SK-N-SH (cell line): Measurements from ENCODE around the gene THAP7. TPM values are rescaled to one million over a fixed set of nuclear protein-coding genes. Genes with fewer than 3 reads are reported as not detected.

Source experiments
- CTCF ChIA-PET: fragments of 300-600, 350-600 bp; formaldehyde crosslinking; extraction: SDS; loops from one replicate; lab custom pipeline; 2021; lab: Yijun Ruan, JAX
- POLR2A ChIA-PET: fragments of 350-600 bp; sonication (Branson Sonifier 250); formaldehyde crosslinking; extraction: SDS; loops from one replicate; lab custom pipeline; 2020; ENCODE audit warnings: antibody characterized with exemption, inconsistent platforms; lab: Yijun Ruan, JAX
- DNase-seq: peaks from one replicate; pipeline ENCODE4 v3.0.0; 2012
- H2AFZ ChIP-seq: fragments of 200-600 bp; sonication (generic); 2 replicates; pipeline ENCODE4 v1.8.1; 2016; ENCODE audit warnings: antibody characterized with exemption, mild to moderate bottlenecking, low read depth
- H3F3A ChIP-seq: fragments of 200-600 bp; sonication (generic); replicated peaks from 2 replicates; pipeline ENCODE3; 2016; ENCODE audit warnings: antibody characterized with exemption, mild to moderate bottlenecking; ENCODE audit not compliant: insufficient read depth
- H3K27ac ChIP-seq, 2 experiments: fragments of 200-500 bp in 1 of 2; fragments of 200-600 bp in 1 of 2; sonication (Bioruptor generic) in 1 of 2; sonication (generic), shearing (Covaris generic) in 1 of 2; 2 replicates each; pipeline versions ENCODE4 v1.5.1 to v1.6.1; 2014 to 2016; ENCODE audit warnings: low read depth in 2 of 2, inconsistent platforms in 1 of 2, low read length in 1 of 2, mild to moderate bottlenecking in 1 of 2, mixed read lengths in 1 of 2
- H3K27me3 ChIP-seq: fragments of 200-600 bp; sonication (generic), shearing (Covaris generic); 2 replicates; pipeline ENCODE4 v1.6.1; 2016; ENCODE audit warnings: mixed run types; ENCODE audit not compliant: insufficient read depth
- H3K36me3 ChIP-seq, 2 experiments: fragments of 200-500 bp in 1 of 2; fragments of 200-600 bp in 1 of 2; sonication (Bioruptor generic) in 1 of 2; sonication (generic) in 1 of 2; replicated peaks in 1 of 2; 2 replicates each; pipeline versions ENCODE3 to v1.5.1; 2014 to 2016; ENCODE audit warnings: low read length in 1 of 2, mild to moderate bottlenecking in 1 of 2; ENCODE audit not compliant: insufficient read depth in 2 of 2, control insufficient read depth in 1 of 2
- H3K4me1 ChIP-seq, 2 experiments: fragments of 200-500 bp in 1 of 2; fragments of 200-600 bp in 1 of 2; sonication (Bioruptor generic) in 1 of 2; sonication (generic), shearing (Covaris generic) in 1 of 2; 2 replicates each; pipeline versions ENCODE4 v1.5.1 to v1.6.1; 2014 to 2016; ENCODE audit warnings: low read depth in 1 of 2, low read length in 1 of 2, mixed run types in 1 of 2; ENCODE audit not compliant: insufficient read depth in 2 of 2, control insufficient read depth in 1 of 2
- H3K4me2 ChIP-seq: fragments of 200-600 bp; sonication (generic), shearing (Covaris generic); 2 replicates; pipeline ENCODE4 v1.6.1; 2017; ENCODE audit warnings: mixed run types
- H3K4me3 ChIP-seq, 2 experiments: fragments of 200-500 bp in 1 of 2; fragments of 200-600 bp in 1 of 2; sonication (Bioruptor generic) in 1 of 2; sonication (generic), shearing (Covaris generic) in 1 of 2; 2 replicates each; pipeline versions ENCODE4 v1.5.1 to v1.8.1; 2014 to 2016; ENCODE audit warnings: low read depth in 2 of 2, inconsistent platforms in 1 of 2, low read length in 1 of 2, mild to moderate bottlenecking in 1 of 2, mixed read lengths in 1 of 2, moderate library complexity in 1 of 2
- H3K79me2 ChIP-seq: fragments of 200-600 bp; sonication (generic); 2 replicates; pipeline ENCODE4 v1.8.1; 2017; ENCODE audit warnings: mild to moderate bottlenecking; ENCODE audit not compliant: insufficient read depth
- H3K9ac ChIP-seq: fragments of 200-600 bp; sonication (generic); 2 replicates; pipeline ENCODE4 v1.6.1; 2017; ENCODE audit warnings: mixed run types
- H3K9me2 ChIP-seq: fragments of 200-600 bp; sonication (generic); 2 replicates; pipeline ENCODE4 v1.6.1; 2017; ENCODE audit warnings: mixed run types
- H3K9me3 ChIP-seq: fragments of 200-600 bp; sonication (generic); 2 replicates; pipeline ENCODE4 v1.6.1; 2017; ENCODE audit warnings: mixed run types, mild to moderate bottlenecking, moderate library complexity
- H4K20me1 ChIP-seq: fragments of 200-600 bp; sonication (generic); 2 replicates; pipeline ENCODE4 v1.6.1; 2017; ENCODE audit warnings: mild to moderate bottlenecking, mixed run types; ENCODE audit not compliant: insufficient read depth
- EZH2phosphoT487 ChIP-seq: fragments of 200-600 bp; sonication (generic); IDR thresholded peaks from 2 replicates; pipeline ENCODE4 v1.6.1; 2017; ENCODE audit warnings: low read depth, mixed run types, mild to moderate bottlenecking, antibody characterized with exemption, moderate library complexity, borderline replicate concordance
- JUND ChIP-seq: IDR thresholded peaks from 2 replicates; pipeline ENCODE4 v1.4.0; 2012
- MAX ChIP-seq: IDR thresholded peaks from 2 replicates; pipeline ENCODE4 v1.4.0; 2012; ENCODE audit warnings: low read depth
- NFIC ChIP-seq: IDR thresholded peaks from 2 replicates; pipeline ENCODE4 v1.4.0; 2012; ENCODE audit warnings: borderline replicate concordance
- NRF1 ChIP-seq: IDR thresholded peaks from 2 replicates; pipeline ENCODE4 v1.6.1; 2012; ENCODE audit warnings: low read depth, mild to moderate bottlenecking, low read length
- POLR2AphosphoS5 ChIP-seq: IDR thresholded peaks from 2 replicates; pipeline ENCODE4 v1.6.1; 2012; ENCODE audit warnings: low read depth, low read length
- RCOR1 ChIP-seq: fragments of 150-350 bp; IDR thresholded peaks from 2 replicates; pipeline ENCODE4 v1.6.1; 2017; ENCODE audit warnings: antibody characterized with exemption, low read length
- RFX5 ChIP-seq: IDR thresholded peaks from 2 replicates; pipeline ENCODE4 v1.6.1; 2012; ENCODE audit warnings: mild to moderate bottlenecking, improper control_type of control experiment, low read length
- RXRA ChIP-seq: IDR thresholded peaks from 2 replicates; pipeline ENCODE4 v1.4.0; 2012; ENCODE audit warnings: low read depth, mild to moderate bottlenecking, borderline replicate concordance
- SIN3A ChIP-seq: IDR thresholded peaks from 2 replicates; pipeline ENCODE4 v1.6.1; 2012; ENCODE audit warnings: low read depth, mild to moderate bottlenecking, low read length, moderate library complexity, borderline replicate concordance
- USF2 ChIP-seq: fragments of 150-350 bp; IDR thresholded peaks from 2 replicates; pipeline ENCODE4 v1.6.1; 2017; ENCODE audit warnings: antibody characterized with exemption, low read length, low read depth, borderline replicate concordance
- YY1 ChIP-seq: IDR thresholded peaks from 2 replicates; pipeline ENCODE4 v1.4.0; 2012; ENCODE audit warnings: low read depth, mild to moderate bottlenecking
- WGBS: methylation state at CpG from one replicate; pipeline ENCODE4 v1.1.6; 2017; ENCODE audit warnings: low lambda C conversion rate; 5-methylcytosine and 5-hydroxymethylcytosine counted together
- polyA plus RNA-seq, 3 experiments: library from polyadenylated mRNA; depleted of rRNA; stranded (reverse); fragments of >200 nt; gene quantifications; 2 replicates each; pipeline ENCODE4 v1.2.3, GENCODE V29; 2012
- TF ChIP-seq, protein P1 (sequence below): IDR thresholded peaks from 2 replicates; pipeline ENCODE4 v1.6.1; 2012; ENCODE audit warnings: mild to moderate bottlenecking, low read depth, low read length, moderate library complexity

THAP7 gene
- polyA plus RNA-seq, 1 of the 3 experiments (the other 2 are of a cell fraction) = 32.0 TPM

GRCh38 chr22:20981787-20982562, 19.9 kb downstream of the THAP7 start, which contains the start of gene LZTR1 (continued):
- TF ChIP-seq, protein P1, sequence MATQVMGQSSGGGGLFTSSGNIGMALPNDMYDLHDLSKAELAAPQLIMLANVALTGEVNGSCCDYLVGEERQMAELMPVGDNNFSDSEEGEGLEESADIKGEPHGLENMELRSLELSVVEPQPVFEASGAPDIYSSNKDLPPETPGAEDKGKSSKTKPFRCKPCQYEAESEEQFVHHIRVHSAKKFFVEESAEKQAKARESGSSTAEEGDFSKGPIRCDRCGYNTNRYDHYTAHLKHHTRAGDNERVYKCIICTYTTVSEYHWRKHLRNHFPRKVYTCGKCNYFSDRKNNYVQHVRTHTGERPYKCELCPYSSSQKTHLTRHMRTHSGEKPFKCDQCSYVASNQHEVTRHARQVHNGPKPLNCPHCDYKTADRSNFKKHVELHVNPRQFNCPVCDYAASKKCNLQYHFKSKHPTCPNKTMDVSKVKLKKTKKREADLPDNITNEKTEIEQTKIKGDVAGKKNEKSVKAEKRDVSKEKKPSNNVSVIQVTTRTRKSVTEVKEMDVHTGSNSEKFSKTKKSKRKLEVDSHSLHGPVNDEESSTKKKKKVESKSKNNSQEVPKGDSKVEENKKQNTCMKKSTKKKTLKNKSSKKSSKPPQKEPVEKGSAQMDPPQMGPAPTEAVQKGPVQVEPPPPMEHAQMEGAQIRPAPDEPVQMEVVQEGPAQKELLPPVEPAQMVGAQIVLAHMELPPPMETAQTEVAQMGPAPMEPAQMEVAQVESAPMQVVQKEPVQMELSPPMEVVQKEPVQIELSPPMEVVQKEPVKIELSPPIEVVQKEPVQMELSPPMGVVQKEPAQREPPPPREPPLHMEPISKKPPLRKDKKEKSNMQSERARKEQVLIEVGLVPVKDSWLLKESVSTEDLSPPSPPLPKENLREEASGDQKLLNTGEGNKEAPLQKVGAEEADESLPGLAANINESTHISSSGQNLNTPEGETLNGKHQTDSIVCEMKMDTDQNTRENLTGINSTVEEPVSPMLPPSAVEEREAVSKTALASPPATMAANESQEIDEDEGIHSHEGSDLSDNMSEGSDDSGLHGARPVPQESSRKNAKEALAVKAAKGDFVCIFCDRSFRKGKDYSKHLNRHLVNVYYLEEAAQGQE = no peak
- TF ChIP-seq POLR2AphosphoS5 (peak; percentile 98), NFIC (no peak), RFX5 (no peak), EZH2phosphoT487 (no peak), YY1 (peak; percentile 62; the same call in 1 of the 2 replicates), SIN3A (0 out of 2 replicates have a peak, but pooled peaks have one; percentile 36), JUND (no peak), MAX (peak; percentile 96), USF2 (no peak), NRF1 (peak; percentile 69), RCOR1 (no peak)

DNA sequence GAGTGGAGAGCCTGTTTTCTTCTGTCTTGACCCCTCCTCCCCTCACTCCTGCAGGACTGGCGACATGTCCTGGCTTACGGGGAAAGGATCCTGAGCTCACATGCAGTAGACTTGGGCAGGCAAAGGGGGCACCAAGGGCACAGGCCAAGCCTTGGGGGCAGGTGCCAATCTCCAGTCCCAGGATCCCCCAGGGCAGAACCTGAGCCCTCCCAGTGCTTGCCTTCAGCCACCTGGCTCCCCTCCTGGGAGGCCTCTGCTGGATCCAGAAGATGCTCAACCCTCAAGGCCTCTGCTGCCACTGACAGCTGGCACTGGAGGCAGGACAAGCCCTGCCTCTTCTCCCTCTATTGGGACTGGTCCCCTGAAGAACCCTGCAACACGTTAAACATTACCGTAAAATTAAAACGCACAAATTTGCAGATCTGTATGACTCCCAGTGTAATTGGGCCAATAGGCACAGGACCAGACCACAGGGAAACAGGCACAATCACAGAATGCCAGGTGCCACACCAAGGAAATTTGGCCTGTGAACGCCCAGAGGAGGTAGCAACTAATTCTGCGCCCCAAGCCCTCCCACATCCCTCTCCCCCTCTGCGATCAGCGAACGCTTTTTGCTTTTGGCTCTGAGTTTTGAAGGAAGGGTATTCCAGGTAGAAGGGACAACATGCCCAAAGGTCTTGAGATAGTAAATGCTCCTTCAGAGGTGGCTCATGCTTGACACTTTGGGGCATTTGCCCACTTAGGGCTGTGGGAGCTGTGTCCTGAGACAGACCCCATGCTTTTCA, 20.8 kb downstream of the THAP7 start:
- Histone ChIP-seq H3K27me3 (no peaks in the 10 kb centered on the region), H3K4me2 (peak overlapping the region; percentile 95), H3K27ac (peak overlapping the region; percentile 77 to 98), H3K79me2 (peaks cover 25% of the 10 kb centered on the region), H2AFZ (peak overlapping the region; percentile 79; the same call in 1 of the 2 replicates), H3K36me3 (peaks cover 2 to 12% of the 10 kb centered on the region in 2 experiments), H4K20me1 (no peaks in the 10 kb centered on the region), H3K9ac (peak overlapping the region; percentile 78), H3K4me1 (peaks cover 6 to 24% of the 10 kb centered on the region in 2 experiments; a peak in 2 of 4 replicates), H3K9me3 (no peaks in the 10 kb centered on the region), H3K4me3 (peak overlapping the region; percentile 71 to 97), H3K9me2 (no peaks in the 10 kb centered on the region), H3F3A (no peaks in the 10 kb centered on the region)
- WGBS = 76% methylated on average over 10 of the region's 10 CpGs
- no peak for DNase-seq
- CTCF ChIA-PET = interaction anchor here (0.7 to 3.6 kb wide), 9 partner anchors 8 to 95 kb away, joined by 3 to 12 read pairs (median 3); partner anchors contain the start of gene CRKL
- POLR2A ChIA-PET = interaction anchor here (0.9 to 1.8 kb wide), 7 partner anchors 9 to 95 kb away, joined by 3 to 13 read pairs (median 4); partner anchors contain the start of genes P2RX6 and THAP7
- no peak for TF ChIP-seq RXRA
